Mesendoderm (in vitro differentiated cells): ENCODE results near the gene ZSWIM4.

Source experiments
- DNase-seq: peaks from one replicate; pipeline ENCODE4 v3.0.0; 2013
- H2AK5ac ChIP-seq: 2 replicates; pipeline ENCODE4 v1.6.1; 2013; ENCODE audit warnings: low read length, inconsistent platforms
- H2BK120ac ChIP-seq: 2 replicates; pipeline ENCODE4 v1.6.1; 2013; ENCODE audit warnings: low read depth, mild to moderate bottlenecking, low read length, moderate library complexity, mixed read lengths
- H2BK15ac ChIP-seq: replicated peaks from 2 replicates; pipeline ENCODE4 v1.6.1; 2013; ENCODE audit warnings: low read depth, mild to moderate bottlenecking, moderate library complexity
- H2BK5ac ChIP-seq: 2 replicates; pipeline ENCODE4 v1.6.1; 2013; ENCODE audit warnings: low read length, inconsistent platforms
- H3K18ac ChIP-seq: 2 replicates; pipeline ENCODE4 v1.6.1; 2013; ENCODE audit warnings: mild to moderate bottlenecking, low read length, mixed read lengths
- H3K23ac ChIP-seq: one replicate; pipeline ENCODE4 v1.6.1; 2013; ENCODE audit warnings: low read length
- H3K27ac ChIP-seq: 2 replicates; pipeline ENCODE4 v1.5.1; 2013; ENCODE audit warnings: low read depth, mild to moderate bottlenecking, inconsistent platforms, low read length, moderate library complexity
- H3K27me3 ChIP-seq: 2 replicates; pipeline ENCODE4 v1.6.1; 2013; ENCODE audit warnings: low read length, control low read depth, mild to moderate bottlenecking, inconsistent platforms; ENCODE audit not compliant: insufficient read depth, poor library complexity
- H3K36me3 ChIP-seq: 2 replicates; pipeline ENCODE4 v1.6.1; 2013; ENCODE audit warnings: low read length, inconsistent platforms; ENCODE audit not compliant: control insufficient read depth, insufficient read depth
- H3K4ac ChIP-seq: one replicate; pipeline ENCODE4 v1.6.1; 2013; ENCODE audit warnings: low read depth, mild to moderate bottlenecking, low read length, moderate library complexity
- H3K4me1 ChIP-seq: 2 replicates; pipeline ENCODE4 v1.6.1; 2013; ENCODE audit warnings: low read depth, low read length, inconsistent platforms; ENCODE audit not compliant: control insufficient read depth
- H3K4me2 ChIP-seq: 2 replicates; pipeline ENCODE4 v1.6.1; 2013; ENCODE audit warnings: low read length
- H3K4me3 ChIP-seq: 2 replicates; pipeline ENCODE4 v1.5.1; 2013; ENCODE audit warnings: mild to moderate bottlenecking, low read length
- H3K56ac ChIP-seq: one replicate; pipeline ENCODE4 v1.6.1; 2013; ENCODE audit warnings: low read length
- H3K79me1 ChIP-seq: 2 replicates; pipeline ENCODE4 v1.6.1; 2013; ENCODE audit warnings: low read length, inconsistent platforms
- H3K79me2 ChIP-seq: 2 replicates; pipeline ENCODE4 v1.6.1; 2013; ENCODE audit warnings: mild to moderate bottlenecking, low read length; ENCODE audit not compliant: control insufficient read depth, insufficient read depth
- H3K9ac ChIP-seq: 2 replicates; pipeline ENCODE4 v1.6.1; 2013; ENCODE audit warnings: low read length, inconsistent platforms
- H4K5ac ChIP-seq: one replicate; pipeline ENCODE4 v1.6.1; 2013; ENCODE audit warnings: low read length
- H4K8ac ChIP-seq: one replicate; pipeline ENCODE4 v1.6.1; 2013; ENCODE audit warnings: low read depth, mild to moderate bottlenecking, control low read depth, low read length, moderate library complexity
- WGBS: extraction: QIAGEN DNeasy Blood & Tissue Kit; methylation state at CpG from one replicate; pipeline ENCODE4 v1.1.7; 2013; ENCODE audit warnings: low lambda C conversion rate, missing lambda C conversion rate; ENCODE audit not compliant: insufficient coverage; ENCODE audit errors: extremely low coverage; 5-methylcytosine and 5-hydroxymethylcytosine counted together

The ZSWIM4 gene

GRCh38 chr19:13872339-13872694, 77.1 kb downstream of the ZSWIM4 start:
- Histone ChIP-seq H3K27ac (no peak overlapping the region), H2BK120ac (no peak overlapping the region), H3K4me2 (peak overlapping the region; percentile 38), H2AK5ac (no peak overlapping the region), H4K8ac (no peak overlapping the region), H3K36me3 (no peaks in the 10 kb centered on the region), H3K23ac (no peak overlapping the region), H3K18ac (peak overlapping the region; percentile 75), H3K27me3 (no peaks in the 10 kb centered on the region), H3K4me1 (peaks cover 2% of the 10 kb centered on the region), H2BK5ac (no peak overlapping the region), H3K79me2 (no peaks in the 10 kb centered on the region), H2BK15ac (no peak overlapping the region), H3K4ac (no peak overlapping the region), H3K9ac (peak overlapping the region; percentile 57), H3K79me1 (no peaks in the 10 kb centered on the region), H3K4me3 (no peak overlapping the region), H3K56ac (peak overlapping the region; percentile 82), H4K5ac (no peak overlapping the region)
- WGBS, result no CpG with 5 or more reads among the region's 5 CpGs
- no peak for DNase-seq

DNA sequence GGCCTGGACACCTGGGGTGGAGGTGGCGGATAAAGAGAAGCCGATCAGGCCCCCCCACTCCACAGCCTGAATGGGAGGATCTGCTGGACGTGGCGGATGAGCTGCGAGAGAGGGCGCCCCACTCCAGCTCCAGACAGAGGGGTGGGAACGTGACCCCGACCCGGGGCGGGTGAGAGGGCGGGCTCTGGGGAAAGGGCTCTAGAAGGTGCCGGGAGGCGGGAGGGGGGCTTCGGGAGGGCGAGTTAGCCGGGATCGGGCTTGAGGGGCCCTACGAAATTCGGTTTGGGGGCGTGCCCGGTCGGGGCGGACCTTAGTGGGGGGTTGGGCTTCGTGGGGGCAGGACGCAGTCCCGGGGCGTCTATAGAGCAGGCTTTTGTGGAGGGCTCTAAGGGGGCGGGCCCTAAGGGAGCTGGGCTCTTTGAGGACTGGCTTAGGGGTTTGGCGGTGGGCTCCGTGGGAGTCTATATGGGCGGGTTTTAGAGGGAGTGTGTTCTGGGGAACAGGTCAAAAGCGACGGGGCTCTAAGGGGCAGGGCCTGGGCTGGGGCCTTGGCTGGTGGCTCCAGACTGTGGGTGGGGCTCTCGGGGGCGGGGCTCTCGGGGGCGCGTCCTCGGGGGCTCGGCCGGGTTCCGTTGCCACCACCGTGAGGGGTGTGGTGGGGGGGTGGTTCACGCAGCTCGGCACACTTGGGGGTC, 77.6 kb downstream of the ZSWIM4 start:
- Histone ChIP-seq H3K27ac (no peak overlapping the region), H3K4me2 (peak overlapping the region; percentile 52), H3K4me3 (peak overlapping the region; percentile 15), H2BK120ac (peak overlapping the region; percentile 2), H3K79me1 (no peaks in the 10 kb centered on the region), H2BK5ac (no peak overlapping the region), H4K5ac (no peak overlapping the region), H3K23ac (no peak overlapping the region), H3K4ac (no peak overlapping the region), H3K9ac (peak overlapping the region; percentile 57), H3K18ac (peak overlapping the region; percentile 75), H3K4me1 (peaks cover 2% of the 10 kb centered on the region), H4K8ac (no peak overlapping the region), H3K79me2 (no peaks in the 10 kb centered on the region), H2BK15ac (no peak overlapping the region), H3K27me3 (no peaks in the 10 kb centered on the region), H2AK5ac (no peak overlapping the region), H3K36me3 (no peaks in the 10 kb centered on the region), H3K56ac (peak overlapping the region; percentile 82)
- DNase-seq, result peak; percentile 89
- WGBS, result no CpG with 5 or more reads among the region's 45 CpGs

- Histone ChIP-seq H3K79me1 (no peaks in the 10 kb centered on the region), H3K36me3 (no peaks in the 10 kb centered on the region), H2BK15ac (no peak overlapping the region), H2BK120ac (no peak overlapping the region), H3K27me3 (no peaks in the 10 kb centered on the region), H3K18ac (peak overlapping the region; percentile 51), H3K4ac (no peak overlapping the region), H3K4me1 (peaks cover 2% of the 10 kb centered on the region), H3K9ac (no peak overlapping the region), H3K23ac (no peak overlapping the region), H3K27ac (peak overlapping the region; percentile 33), H2AK5ac (no peak overlapping the region), H2BK5ac (no peak overlapping the region), H3K4me2 (no peak overlapping the region), H4K5ac (no peak overlapping the region), H3K56ac (peak overlapping the region; percentile 78), H3K4me3 (no peak overlapping the region), H4K8ac (no peak overlapping the region), H3K79me2 (no peaks in the 10 kb centered on the region)
- no CpG with 5 or more reads among the region's 35 CpGs for WGBS
- DNase-seq, result peak; percentile 86
These were observed 78.7 kb downstream of the ZSWIM4 start for GRCh38 chr19:13873834-13874515.

DNA sequence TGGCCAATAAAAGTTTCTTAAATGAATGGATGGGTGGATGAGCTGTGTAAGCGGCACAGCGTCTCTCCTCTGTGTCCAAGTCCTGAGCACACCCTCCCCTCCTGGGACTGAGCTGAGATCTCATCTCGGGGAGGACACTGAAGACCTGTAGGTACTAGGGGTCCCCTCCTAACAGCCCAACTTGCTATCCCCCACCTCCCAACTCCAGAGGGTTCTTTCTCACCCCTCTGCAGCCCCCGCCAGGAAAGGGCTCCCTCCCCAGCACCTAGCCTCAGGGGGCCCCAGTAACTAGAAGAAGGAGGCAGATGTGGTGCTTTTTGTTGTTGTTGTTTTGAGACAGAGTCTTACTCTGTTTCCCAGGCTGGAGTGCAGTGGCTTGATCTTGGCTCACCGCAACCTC, 80.6 kb downstream of the ZSWIM4 start:
- Histone ChIP-seq H3K36me3 (no peaks in the 10 kb centered on the region), H3K56ac (peak overlapping the region; percentile 10), H3K4ac (no peak overlapping the region), H3K27ac (no peak overlapping the region), H3K23ac (no peak overlapping the region), H2BK120ac (no peak overlapping the region), H3K9ac (no peak overlapping the region), H3K79me1 (no peaks in the 10 kb centered on the region), H3K79me2 (no peaks in the 10 kb centered on the region), H2AK5ac (no peak overlapping the region), H3K4me1 (peaks cover 6% of the 10 kb centered on the region), H3K4me2 (no peak overlapping the region), H4K8ac (no peak overlapping the region), H2BK5ac (no peak overlapping the region), H2BK15ac (no peak overlapping the region), H3K4me3 (no peak overlapping the region), H3K18ac (no peak overlapping the region), H3K27me3 (no peaks in the 10 kb centered on the region), H4K5ac (no peak overlapping the region)
- no CpG with 5 or more reads among the region's 5 CpGs for WGBS
- no peak for DNase-seq

DNA sequence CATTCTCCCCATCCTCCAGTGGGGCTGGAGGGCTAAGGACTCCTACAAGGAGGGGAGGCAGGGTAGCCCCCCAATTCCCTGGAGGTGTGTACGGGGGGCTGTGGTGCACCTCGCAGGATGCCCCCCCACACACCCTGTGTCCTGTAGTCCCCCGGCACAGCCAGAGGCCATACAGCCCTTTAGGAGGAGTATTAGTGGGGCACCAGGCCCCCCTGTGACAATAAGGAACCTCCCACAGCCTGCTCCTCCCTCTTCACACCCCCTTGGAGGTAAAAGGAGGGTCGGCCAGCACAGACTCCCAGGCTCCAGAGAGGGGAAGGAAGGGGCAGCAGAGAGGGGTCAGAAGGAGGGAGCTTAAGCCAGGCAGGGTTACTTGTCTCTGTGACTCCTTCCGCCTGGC, 81.6 kb downstream of the ZSWIM4 start, which contains the start of gene NANOS3:
TSS of gene NANOS3 (plus strand) at position 301 of the 400 bp plus-strand sequence. CDS start 115 bp downstream, outside the sequence.
- no peaks in the 10 kb centered on the region for H3K27me3 ChIP-seq
- no peak within 1 kb of the TSS for H2BK5ac ChIP-seq
- H4K8ac ChIP-seq, result no peak within 1 kb of the TSS
- H3K18ac ChIP-seq, result no peak within 1 kb of the TSS
- H3K9ac ChIP-seq, result no peak within 1 kb of the TSS
- WGBS, result no CpG with 5 or more reads among the region's 5 CpGs
- no peak within 1 kb of the TSS for H3K27ac ChIP-seq
- H4K5ac ChIP-seq, result no peak within 1 kb of the TSS
- H3K79me1 ChIP-seq, result no peaks in the 10 kb centered on the region
- H2BK15ac ChIP-seq, result no peak within 1 kb of the TSS
- H3K36me3 ChIP-seq, result no peaks in the 10 kb centered on the region
- no peak within 1 kb of the TSS for H3K4me2 ChIP-seq
- H3K4me3 ChIP-seq, result no peak within 1 kb of the TSS
- H3K79me2 ChIP-seq, result no peaks in the 10 kb centered on the region
- no peak within 1 kb of the TSS for H3K23ac ChIP-seq
- DNase-seq, result no peak
- peak within 1 kb of the TSS; percentile 64 for H3K56ac ChIP-seq
- H2BK120ac ChIP-seq, result no peak within 1 kb of the TSS
- H3K4me1 ChIP-seq, result peaks cover 9% of the 10 kb centered on the region
- H3K4ac ChIP-seq, result no peak within 1 kb of the TSS
- H2AK5ac ChIP-seq, result no peak within 1 kb of the TSS
